IMR-90 (cell line): ENCODE results near the gene TNK1. TPM values are rescaled to one million over a fixed set of nuclear protein-coding genes. Genes with fewer than 3 reads are reported as not detected.

ENCODE experiments used
- ATAC-seq: fragments of 200-7000 bp; cut with Tn5 transposase; 2 replicates; pipeline ENCODE4 v1.9.1; 2020; ENCODE audit warnings: low read depth, mild to moderate bottlenecking, moderate library complexity
- BruUV-seq: library from RNA; stranded (reverse); fragments of 400-500 nt; replicated peaks from 2 replicates; lab custom pipeline; 2021; lab: Mats Ljungman, UMichigan
- CTCF ChIA-PET: fragments of 300-600 bp; formaldehyde crosslinking; extraction: SDS; loops from one replicate; lab custom pipeline; 2021; ENCODE audit warnings: antibody characterized with exemption; lab: Yijun Ruan, JAX
- POLR2A ChIA-PET: fragments of 300-600 bp; sonication (Branson Sonifier 250); formaldehyde crosslinking; loops from one replicate; lab custom pipeline; 2022; ENCODE audit warnings: antibody characterized with exemption; ENCODE audit not compliant: unreplicated experiment; lab: Charles Lee
- DNase-seq: peaks from one replicate; pipeline ENCODE4 v3.0.0; 2013
- H2AFZ ChIP-seq: replicated peaks from 2 replicates; pipeline ENCODE3; 2013; ENCODE audit warnings: low read length, mild to moderate bottlenecking; ENCODE audit not compliant: poor library complexity
- H2AK5ac ChIP-seq: 2 replicates; pipeline ENCODE4 v1.6.1; 2013; ENCODE audit warnings: low read depth, low read length, inconsistent platforms
- H2AK9ac ChIP-seq: replicated peaks from 2 replicates; pipeline ENCODE3; 2013; ENCODE audit warnings: mild to moderate bottlenecking, low read depth, low read length, moderate library complexity; ENCODE audit not compliant: poor library complexity
- H2BK120ac ChIP-seq: 2 replicates; pipeline ENCODE4 v1.6.1; 2013; ENCODE audit warnings: low read depth, low read length, inconsistent platforms
- H2BK15ac ChIP-seq: 3 replicates; pipeline ENCODE4 v1.6.1; 2013; ENCODE audit warnings: low read depth, low read length, inconsistent platforms
- H2BK20ac ChIP-seq: 2 replicates; pipeline ENCODE4 v1.6.1; 2013; ENCODE audit warnings: low read depth, mild to moderate bottlenecking, inconsistent platforms, low read length, moderate library complexity
- H2BK5ac ChIP-seq: 2 replicates; pipeline ENCODE4 v1.6.1; 2013; ENCODE audit warnings: mild to moderate bottlenecking, low read depth, low read length, inconsistent platforms; ENCODE audit not compliant: poor library complexity, severe bottlenecking
- H3K14ac ChIP-seq: replicated peaks from 2 replicates; pipeline ENCODE4 v1.6.1; 2013; ENCODE audit warnings: low read depth, low read length, inconsistent platforms
- H3K18ac ChIP-seq: 2 replicates; pipeline ENCODE4 v1.6.1; 2013; ENCODE audit warnings: low read depth, low read length, control low read depth
- H3K23ac ChIP-seq: 2 replicates; pipeline ENCODE4 v1.6.1; 2013; ENCODE audit warnings: low read depth, low read length, inconsistent platforms
- H3K27ac ChIP-seq: 2 replicates; pipeline ENCODE4 v1.5.1; 2013; ENCODE audit warnings: mild to moderate bottlenecking, control low read depth, low read length; ENCODE audit not compliant: insufficient read depth
- H3K27me3 ChIP-seq: 2 replicates; pipeline ENCODE4 v1.6.1; 2013; ENCODE audit warnings: low read length; ENCODE audit not compliant: control insufficient read depth, insufficient read depth
- H3K36me3 ChIP-seq: 2 replicates; pipeline ENCODE4 v1.6.1; 2013; ENCODE audit warnings: low read length, mixed read lengths; ENCODE audit not compliant: control insufficient read depth, insufficient read depth
- H3K4ac ChIP-seq: 2 replicates; pipeline ENCODE4 v1.6.1; 2013; ENCODE audit warnings: low read depth, low read length, inconsistent platforms
- H3K4me1 ChIP-seq: 2 replicates; pipeline ENCODE4 v1.6.1; 2013; ENCODE audit warnings: low read length, mixed read lengths; ENCODE audit not compliant: control insufficient read depth, insufficient read depth
- H3K4me2 ChIP-seq: 2 replicates; pipeline ENCODE4 v1.6.1; 2013; ENCODE audit warnings: low read depth, mild to moderate bottlenecking, control low read depth, low read length, moderate library complexity
- H3K4me3 ChIP-seq: 2 replicates; pipeline ENCODE4 v1.5.1; 2013; ENCODE audit warnings: low read depth, mild to moderate bottlenecking, control low read depth, low read length, moderate library complexity; ENCODE audit not compliant: insufficient read depth
- H3K56ac ChIP-seq: 2 replicates; pipeline ENCODE4 v1.6.1; 2013; ENCODE audit warnings: low read length, inconsistent platforms; ENCODE audit not compliant: insufficient read depth; ENCODE audit errors: extremely low read depth
- H3K79me1 ChIP-seq, 2 experiments: 2 replicates each; pipeline ENCODE4 v1.6.1; 2013; ENCODE audit warnings: low read length in 2 of 2, inconsistent platforms in 1 of 2, low read depth in 1 of 2
- H3K9ac ChIP-seq: 2 replicates; pipeline ENCODE4 v1.6.1; 2013; ENCODE audit warnings: low read depth, low read length, control low read depth
- H3K9me1 ChIP-seq: 2 replicates; pipeline ENCODE4 v1.6.1; 2013; ENCODE audit warnings: low read length, inconsistent platforms; ENCODE audit not compliant: insufficient read depth
- H3K9me3 ChIP-seq: 2 replicates; pipeline ENCODE4 v1.6.1; 2013; ENCODE audit warnings: low read length; ENCODE audit not compliant: control insufficient read depth, insufficient read depth
- H4K20me1 ChIP-seq: 2 replicates; pipeline ENCODE4 v1.6.1; 2013; ENCODE audit warnings: low read length, inconsistent platforms; ENCODE audit not compliant: insufficient read depth
- H4K5ac ChIP-seq: 2 replicates; pipeline ENCODE4 v1.6.1; 2013; ENCODE audit warnings: mild to moderate bottlenecking, low read depth, low read length, control low read depth
- H4K8ac ChIP-seq, 2 experiments: 2 replicates each; pipeline ENCODE4 v1.6.1; 2013; ENCODE audit warnings: low read depth in 2 of 2, low read length in 2 of 2, control low read depth in 1 of 2, inconsistent platforms in 1 of 2
- H4K91ac ChIP-seq: 2 replicates; pipeline ENCODE4 v1.6.1; 2013; ENCODE audit warnings: low read depth, low read length, inconsistent platforms; ENCODE audit not compliant: insufficient read depth
- CEBPB ChIP-seq: IDR thresholded peaks from 2 replicates; pipeline ENCODE4 v1.6.1; 2012; ENCODE audit warnings: low read depth, low read length, improper control_type of control experiment
- CTCF ChIP-seq: conservative IDR thresholded peaks from 2 replicates; pipeline ENCODE4 v1.5.1; 2012; ENCODE audit warnings: mild to moderate bottlenecking, low read depth, low read length, improper control_type of control experiment
- FOS ChIP-seq: fragments of 150-350 bp; IDR thresholded peaks from 2 replicates; pipeline ENCODE4 v1.6.1; 2016; ENCODE audit warnings: low read depth, low read length
- MAZ ChIP-seq: IDR thresholded peaks from 2 replicates; pipeline ENCODE4 v1.6.1; 2012; ENCODE audit warnings: low read depth, mild to moderate bottlenecking, low read length, improper control_type of control experiment, moderate library complexity, borderline replicate concordance
- NFE2L2 ChIP-seq: fragments of 150-350 bp; IDR thresholded peaks from 2 replicates; pipeline ENCODE4 v1.6.1; 2016; ENCODE audit warnings: low read depth, mild to moderate bottlenecking, low read length
- RAD21 ChIP-seq: IDR thresholded peaks from 2 replicates; pipeline ENCODE4 v1.6.1; 2012; ENCODE audit warnings: low read length, improper control_type of control experiment
- WGBS, 2 experiments: methylation state at CpG; one replicate each; pipeline versions ENCODE4 v1.1.5 to v1.1.7; 2013; ENCODE audit warnings: missing lambda C conversion rate in 2 of 2; ENCODE audit not compliant: insufficient read length in 1 of 2; ENCODE audit errors: extremely low coverage in 2 of 2; 5-methylcytosine and 5-hydroxymethylcytosine counted together
- dilution Hi-C: fragments of 300-500 bp; cut with HindIII; formaldehyde crosslinking; loops from one replicate; pipeline ENCODE4 v1.14.3; 2018; ENCODE audit warnings: low sequenced_read_pairs; ENCODE audit not compliant: unreplicated experiment
- in situ Hi-C: fragments of 300-500 bp; cut with MboI; formaldehyde crosslinking; loops from 3 replicates; pipeline ENCODE4 v1.14.3; 2019; ENCODE audit warnings: low sequenced_read_pairs, inconsistent platforms, mixed read lengths
- intact Hi-C: fragments of 100-400 bp; cut with micrococcal nuclease; formaldehyde crosslinking; loops from 2 replicates; pipeline ENCODE4 v1.10.0; 2022
- polyA plus RNA-seq, 3 experiments: library from polyadenylated mRNA; depleted of rRNA; stranded (reverse); fragments of >200 nt; gene quantifications; 2 replicates each; pipeline ENCODE4 v1.2.3, GENCODE V29; 2012; ENCODE audit warnings: low replicate concordance in 1 of 3
- total RNA-seq: library from RNA; depleted of rRNA; stranded (reverse); fragments of >200 nt; gene quantifications from 2 replicates; pipeline ENCODE4 v1.2.3, GENCODE V29; 2012
- TF ChIP-seq, protein P1 (sequence below): fragments of 150-350 bp; IDR thresholded peaks from 2 replicates; pipeline ENCODE4 v1.6.1; 2017; ENCODE audit warnings: mild to moderate bottlenecking, antibody characterized with exemption, low read length, low read depth

TNK1 gene
- total and polyA plus RNA-seq, 2 of the 4 experiments (the other 2 are of a cell fraction): 0.44 to 0.54 TPM

GRCh38 chr17:7425316-7425715 is 44.4 kb downstream of the TNK1 start, which contains the start of gene SPEM2:
SPEM2 (plus strand) TSS chr17:7425616; CDS start chr17:7425689, 73 bp downstream.
- in situ Hi-C loops: no loop called here
- H4K8ac ChIP-seq: no peak within 1 kb of the TSS
- DNase-seq (no peak), ATAC-seq (no peak)
- no peak within 1 kb of the TSS for H2BK20ac ChIP-seq
- no peak within 1 kb of the TSS for H2BK15ac ChIP-seq
- no peak within 1 kb of the TSS for H3K9ac ChIP-seq
- H3K27ac ChIP-seq: no peak within 1 kb of the TSS
- H3K9me3 ChIP-seq: no peaks in the 10 kb centered on the region
- H3K36me3 ChIP-seq: no peaks in the 10 kb centered on the region
- H2AFZ ChIP-seq: no peak within 1 kb of the TSS
- BruUV-seq: no TSS peak
- no peak within 1 kb of the TSS for H3K18ac ChIP-seq
- H3K23ac ChIP-seq: no peak within 1 kb of the TSS
- no peaks in the 10 kb centered on the region for H3K4me1 ChIP-seq
- H2BK120ac ChIP-seq: no peak within 1 kb of the TSS
- dilution Hi-C loops: no loop called here
- ChIA-PET CTCF (interaction anchor here (1.0 kb wide), 1 partner anchor 12 kb away, joined by 4 read pairs; no protein-coding TSS in a partner anchor), POLR2A (interaction anchor here (0.6 kb wide), 1 partner anchor 74 kb away, joined by 3 read pairs; no protein-coding TSS in a partner anchor)
- H3K56ac ChIP-seq: no peak within 1 kb of the TSS
- intact Hi-C loops: no loop called here
- H4K91ac ChIP-seq: no peak within 1 kb of the TSS
- no peak within 1 kb of the TSS for H3K4me3 ChIP-seq
- TF ChIP-seq CEBPB (no peak), RAD21 (no peak), FOS (no peak), NFE2L2 (no peak), CTCF (no peak), MAZ (no peak)
- TF ChIP-seq, protein P1, sequence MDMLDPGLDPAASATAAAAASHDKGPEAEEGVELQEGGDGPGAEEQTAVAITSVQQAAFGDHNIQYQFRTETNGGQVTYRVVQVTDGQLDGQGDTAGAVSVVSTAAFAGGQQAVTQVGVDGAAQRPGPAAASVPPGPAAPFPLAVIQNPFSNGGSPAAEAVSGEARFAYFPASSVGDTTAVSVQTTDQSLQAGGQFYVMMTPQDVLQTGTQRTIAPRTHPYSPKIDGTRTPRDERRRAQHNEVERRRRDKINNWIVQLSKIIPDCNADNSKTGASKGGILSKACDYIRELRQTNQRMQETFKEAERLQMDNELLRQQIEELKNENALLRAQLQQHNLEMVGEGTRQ: no peak
- peaks cover 2% of the 10 kb centered on the region; the same call in 1 of the 2 replicates for H3K27me3 ChIP-seq
- no peak within 1 kb of the TSS for H3K4me2 ChIP-seq
- no peak within 1 kb of the TSS for H3K14ac ChIP-seq
- H2AK5ac ChIP-seq: no peak within 1 kb of the TSS
- no peaks in the 10 kb centered on the region for H4K20me1 ChIP-seq
- H2AK9ac ChIP-seq: no peak within 1 kb of the TSS
- no peak within 1 kb of the TSS for H3K4ac ChIP-seq
- no peaks in the 10 kb centered on the region for H3K79me1 ChIP-seq
- no CpG with 5 or more reads among the region's 7 CpGs for WGBS, 2 experiments
- H3K9me1 ChIP-seq: 0 out of 2 replicates have a peak, but pooled peaks cover 3% of the 10 kb centered on the region
- H4K5ac ChIP-seq: no peak within 1 kb of the TSS
- H2BK5ac ChIP-seq: no peak within 1 kb of the TSS
